Measurements from ENCODE around the gene CDH4.

DNA sequence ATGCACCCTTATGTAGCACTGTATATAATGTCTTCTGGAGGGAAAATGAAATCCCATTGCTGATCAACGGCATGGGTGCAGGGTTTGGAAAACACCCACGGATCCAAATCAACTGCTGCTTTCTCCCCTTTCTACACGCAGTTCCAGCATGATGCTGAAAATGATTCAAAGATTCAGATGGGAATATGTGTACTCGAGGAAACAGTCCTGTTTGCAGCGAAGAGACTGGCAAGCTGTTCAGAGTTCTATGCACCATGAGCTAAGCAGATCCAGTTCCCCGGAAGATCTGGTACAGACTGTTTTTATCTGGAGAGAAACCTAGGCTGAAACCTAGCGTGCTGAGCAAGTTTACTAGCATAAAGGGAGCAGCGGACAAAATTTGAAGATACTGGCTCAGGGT lies 47.9 kb upstream of the CDH4 start:
- TF ChIP-seq CEBPB (IDR thresholded peaks at IDR 0.05; ENCODE audit: low read depth, low read length) (no peak), POLR2A (IDR thresholded peaks at IDR 0.05; ENCODE audit: low read depth, low read length) (no peak), RAD21 (IDR thresholded peaks at IDR 0.05; ENCODE audit: low read length) (no peak), NFE2L2 (IDR thresholded peaks at IDR 0.05; ENCODE audit: low read depth, low read length) (no peak)
- TF ChIP-seq, protein P1, sequence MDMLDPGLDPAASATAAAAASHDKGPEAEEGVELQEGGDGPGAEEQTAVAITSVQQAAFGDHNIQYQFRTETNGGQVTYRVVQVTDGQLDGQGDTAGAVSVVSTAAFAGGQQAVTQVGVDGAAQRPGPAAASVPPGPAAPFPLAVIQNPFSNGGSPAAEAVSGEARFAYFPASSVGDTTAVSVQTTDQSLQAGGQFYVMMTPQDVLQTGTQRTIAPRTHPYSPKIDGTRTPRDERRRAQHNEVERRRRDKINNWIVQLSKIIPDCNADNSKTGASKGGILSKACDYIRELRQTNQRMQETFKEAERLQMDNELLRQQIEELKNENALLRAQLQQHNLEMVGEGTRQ (IDR thresholded peaks at IDR 0.05; ENCODE audit: low read depth, low read length) = no peak
- TF ChIP-seq, protein P2, sequence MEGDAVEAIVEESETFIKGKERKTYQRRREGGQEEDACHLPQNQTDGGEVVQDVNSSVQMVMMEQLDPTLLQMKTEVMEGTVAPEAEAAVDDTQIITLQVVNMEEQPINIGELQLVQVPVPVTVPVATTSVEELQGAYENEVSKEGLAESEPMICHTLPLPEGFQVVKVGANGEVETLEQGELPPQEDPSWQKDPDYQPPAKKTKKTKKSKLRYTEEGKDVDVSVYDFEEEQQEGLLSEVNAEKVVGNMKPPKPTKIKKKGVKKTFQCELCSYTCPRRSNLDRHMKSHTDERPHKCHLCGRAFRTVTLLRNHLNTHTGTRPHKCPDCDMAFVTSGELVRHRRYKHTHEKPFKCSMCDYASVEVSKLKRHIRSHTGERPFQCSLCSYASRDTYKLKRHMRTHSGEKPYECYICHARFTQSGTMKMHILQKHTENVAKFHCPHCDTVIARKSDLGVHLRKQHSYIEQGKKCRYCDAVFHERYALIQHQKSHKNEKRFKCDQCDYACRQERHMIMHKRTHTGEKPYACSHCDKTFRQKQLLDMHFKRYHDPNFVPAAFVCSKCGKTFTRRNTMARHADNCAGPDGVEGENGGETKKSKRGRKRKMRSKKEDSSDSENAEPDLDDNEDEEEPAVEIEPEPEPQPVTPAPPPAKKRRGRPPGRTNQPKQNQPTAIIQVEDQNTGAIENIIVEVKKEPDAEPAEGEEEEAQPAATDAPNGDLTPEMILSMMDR (conservative IDR thresholded peaks at IDR 0.05; ENCODE audit: low read depth, low read length) = no peak

Measured in IMR-90 (cell line).